HepG2 (cell line): ENCODE measurements around the gene SRCAP. TPM values are rescaled to one million over a fixed set of nuclear protein-coding genes. Genes with fewer than 3 reads are reported as not detected.

Experiments used
- ATF1 ChIP-seq: IDR thresholded peaks from 2 replicates; pipeline ENCODE4 v1.6.1; 2016; ENCODE audit warnings: mild to moderate bottlenecking, control low read depth
- ATRX ChIP-seq: sonication (generic); formaldehyde crosslinking; IDR thresholded peaks from 2 replicates; pipeline ENCODE4 v1.4.0; 2020; ENCODE audit warnings: missing genetic modification reagents, borderline replicate concordance
- CEBPZ ChIP-seq: IDR thresholded peaks from 2 replicates; pipeline ENCODE4 v1.6.1; 2012; ENCODE audit warnings: low read length, improper control_type of control experiment
- E2F2 ChIP-seq: sonication (generic); formaldehyde crosslinking; IDR thresholded peaks from 2 replicates; pipeline ENCODE4 v1.4.0; 2020; ENCODE audit warnings: missing genetic modification reagents, borderline replicate concordance
- EHMT2 ChIP-seq: fragments of 200-600 bp; sonication (generic); IDR thresholded peaks from 2 replicates; pipeline ENCODE4 v1.7.0; 2017; ENCODE audit warnings: antibody characterized with exemption, low read depth, low read length, borderline replicate concordance
- FOXP1 ChIP-seq, 2 experiments: fragments of 450-650 bp in 1 of 2; IDR thresholded peaks; 2 replicates each; pipeline ENCODE4 v1.6.1; 2017 to 2018; ENCODE audit warnings: antibody characterized with exemption in 1 of 2
- HDAC1 ChIP-seq: sonication (generic); formaldehyde crosslinking; IDR thresholded peaks from 2 replicates; pipeline ENCODE4 v1.5.1; 2020; ENCODE audit warnings: mild to moderate bottlenecking, missing genetic modification reagents
- HOMEZ ChIP-seq: IDR thresholded peaks from 2 replicates; pipeline ENCODE4 v1.6.1; 2016; ENCODE audit warnings: low read depth
- KDM5A ChIP-seq: fragments of 200-600 bp; sonication (generic); IDR thresholded peaks from 2 replicates; pipeline ENCODE4 v1.7.0; 2018; ENCODE audit warnings: antibody characterized with exemption, mild to moderate bottlenecking, low read length, borderline replicate concordance
- MBNL3 ChIP-seq: fragments of 250-450 bp; sonication (Bioruptor Pico); conservative IDR thresholded peaks from 2 replicates; pipeline ENCODE4 v1.8.0; 2022; ENCODE audit warnings: mild to moderate bottlenecking, inconsistent platforms
- TEAD3 ChIP-seq: optimal IDR thresholded peaks from 2 replicates; pipeline ENCODE3; 2016; ENCODE audit warnings: borderline replicate concordance
- TMF1 ChIP-seq: sonication (generic); formaldehyde crosslinking; IDR thresholded peaks from 2 replicates; pipeline ENCODE4 v1.8.1; 2022; ENCODE audit warnings: low read depth, missing genetic modification reagents
- U2AF2 ChIP-seq: fragments of 200-400 bp; formaldehyde crosslinking; IDR thresholded peaks from 2 replicates; pipeline ENCODE4 v1.6.1; 2017; ENCODE audit warnings: low read depth, mild to moderate bottlenecking, low read length
- ZFP41 ChIP-seq: sonication (generic); formaldehyde crosslinking; IDR thresholded peaks from 2 replicates; pipeline ENCODE4 v1.4.0; 2020; ENCODE audit warnings: mild to moderate bottlenecking, missing genetic modification reagents, borderline replicate concordance
- ZNF17 ChIP-seq: sonication (generic); formaldehyde crosslinking; IDR thresholded peaks from 2 replicates; pipeline ENCODE4 v1.5.0; 2020; ENCODE audit warnings: mild to moderate bottlenecking, missing genetic modification reagents
- ZNF33B ChIP-seq: sonication (generic); formaldehyde crosslinking; IDR thresholded peaks from 2 replicates; pipeline ENCODE4 v1.5.1; 2020; ENCODE audit warnings: mild to moderate bottlenecking, missing genetic modification reagents
- ZNF550 ChIP-seq: sonication (generic); formaldehyde crosslinking; IDR thresholded peaks from 2 replicates; pipeline ENCODE4 v1.4.0; 2020; ENCODE audit warnings: mild to moderate bottlenecking, missing genetic modification reagents, borderline replicate concordance
- polyA plus RNA-seq, 8 experiments: library from polyadenylated mRNA; depleted of rRNA in 3 of 8; stranded (reverse) in 7 of 8; unstranded in 1 of 8; fragments of >200 nt; fragmentation: Illumina TruSeq in 4 of 8; extraction: Trizol in 4 of 8; gene quantifications; 2 replicates each; pipeline versions ENCODE4 v1.2.1 to v1.2.3, GENCODE V29; 2011 to 2016; ENCODE audit warnings: low read depth in 4 of 8, missing spikeins in 1 of 8, mixed read lengths in 1 of 8; ENCODE audit not compliant: insufficient read depth in 1 of 8
- total RNA-seq, 5 experiments: library from RNA; depleted of rRNA; stranded (reverse); fragments of >200 nt; fragmentation: Illumina TruSeq; extraction: Trizol; gene quantifications; 2 replicates each; pipeline ENCODE4 v1.2.3, GENCODE V29; 2016; ENCODE audit warnings: low read depth in 1 of 5
- TF ChIP-seq, protein P1 (sequence below): sonication (generic); formaldehyde crosslinking; IDR thresholded peaks from 2 replicates; pipeline ENCODE4 v1.4.0; 2020; ENCODE audit warnings: mild to moderate bottlenecking, missing genetic modification reagents
- TF ChIP-seq, protein P2 (sequence below): sonication (generic); formaldehyde crosslinking; conservative IDR thresholded peaks from 2 replicates; pipeline ENCODE4 v1.4.0; 2020; ENCODE audit warnings: missing genetic modification reagents

The SRCAP gene
- total and polyA plus RNA-seq, 2 of the 13 experiments (the other 11 are each of a cell fraction or from before 2014, with no cell fraction given): 4.9 to 9.0 TPM

GRCh38 chr16:30657866-30658730 is 40.9 kb upstream of the SRCAP start, which contains the start of gene FBRS (continued):
- TF ChIP-seq, protein P1, sequence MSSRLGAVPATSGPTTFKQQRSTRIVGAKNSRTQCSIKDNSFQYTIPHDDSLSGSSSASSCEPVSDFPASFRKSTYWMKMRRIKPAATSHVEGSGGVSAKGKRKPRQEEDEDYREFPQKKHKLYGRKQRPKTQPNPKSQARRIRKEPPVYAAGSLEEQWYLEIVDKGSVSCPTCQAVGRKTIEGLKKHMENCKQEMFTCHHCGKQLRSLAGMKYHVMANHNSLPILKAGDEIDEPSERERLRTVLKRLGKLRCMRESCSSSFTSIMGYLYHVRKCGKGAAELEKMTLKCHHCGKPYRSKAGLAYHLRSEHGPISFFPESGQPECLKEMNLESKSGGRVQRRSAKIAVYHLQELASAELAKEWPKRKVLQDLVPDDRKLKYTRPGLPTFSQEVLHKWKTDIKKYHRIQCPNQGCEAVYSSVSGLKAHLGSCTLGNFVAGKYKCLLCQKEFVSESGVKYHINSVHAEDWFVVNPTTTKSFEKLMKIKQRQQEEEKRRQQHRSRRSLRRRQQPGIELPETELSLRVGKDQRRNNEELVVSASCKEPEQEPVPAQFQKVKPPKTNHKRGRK: no peak
- TF ChIP-seq MBNL3 (no peak), FOXP1 (IDR thresholded peaks at IDR 0.05) (no peak), FOXP1 (CRISPR knock-in tag; IDR thresholded peaks at IDR 0.05) (no peak), ZNF33B (CRISPR knock-in tag) (no peak; the same call in 1 of the 2 replicates), ZFP41 (CRISPR knock-in tag) (no peak), KDM5A (peak; percentile 84; the same call in 1 of the 2 replicates), ATF1 (CRISPR knock-in tag) (peak; percentile 93), E2F2 (CRISPR knock-in tag) (no peak), EHMT2 (no peak), CEBPZ (0 out of 2 replicates have a peak, but pooled peaks have one; percentile 35), ATRX (CRISPR knock-in tag) (no peak), HDAC1 (peak; percentile 95), TMF1 (CRISPR knock-in tag) (no peak), TEAD3 (peak; percentile 39), U2AF2 (no peak), ZNF17 (CRISPR knock-in tag) (no peak), HOMEZ (no peak; the same call in 1 of the 2 replicates), ZNF550 (CRISPR knock-in tag) (no peak)
- TF ChIP-seq, protein P2, sequence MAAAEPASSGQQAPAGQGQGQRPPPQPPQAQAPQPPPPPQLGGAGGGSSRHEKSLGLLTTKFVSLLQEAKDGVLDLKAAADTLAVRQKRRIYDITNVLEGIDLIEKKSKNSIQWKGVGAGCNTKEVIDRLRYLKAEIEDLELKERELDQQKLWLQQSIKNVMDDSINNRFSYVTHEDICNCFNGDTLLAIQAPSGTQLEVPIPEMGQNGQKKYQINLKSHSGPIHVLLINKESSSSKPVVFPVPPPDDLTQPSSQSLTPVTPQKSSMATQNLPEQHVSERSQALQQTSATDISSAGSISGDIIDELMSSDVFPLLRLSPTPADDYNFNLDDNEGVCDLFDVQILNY: 0 out of 2 replicates have a peak, but pooled peaks have one; percentile 34
